ENCODE results near the gene NDUFAF8.

DNA sequence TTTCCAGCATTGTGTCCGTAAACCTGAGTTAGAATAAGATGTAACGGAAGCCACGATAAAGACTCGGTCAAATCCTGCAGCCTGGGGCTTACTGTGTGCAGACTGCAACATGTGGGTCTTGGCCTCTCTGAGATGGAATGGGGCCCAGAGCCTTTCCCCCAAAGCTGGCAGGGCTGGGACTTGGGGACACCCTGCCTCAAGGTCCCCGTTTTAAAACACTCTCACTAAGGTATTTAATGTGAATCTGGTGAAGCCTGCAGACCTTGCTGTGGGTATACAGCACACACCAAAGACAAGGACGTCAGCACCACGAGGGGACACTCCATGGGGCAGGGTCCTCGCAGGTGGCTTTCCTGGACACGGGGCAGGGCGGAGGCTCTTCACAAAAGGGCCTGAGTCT lies 2.1 kb downstream of the NDUFAF8 start:
- TF ChIP-seq FOSL1 (IDR thresholded peaks at IDR 0.05; ENCODE audit: low read depth) (no peak), POLR2A (IDR thresholded peaks at IDR 0.05; ENCODE audit: borderline replicate concordance, extremely low read depth, insufficient read depth, insufficient read length) (no peak), RAD21 (IDR thresholded peaks at IDR 0.05; ENCODE audit: low read depth) (no peak), ZNF274 (IDR thresholded peaks at IDR 0.05; ENCODE audit: low read depth, low read length) (no peak), JUND (IDR thresholded peaks at IDR 0.05) (no peak), EZH2phosphoT487 (IDR thresholded peaks at IDR 0.05; ENCODE audit: borderline replicate concordance) (no peak), POLR2AphosphoS5 (IDR thresholded peaks at IDR 0.05; ENCODE audit: low read depth, low read length) (no peak; the same call in 1 of the 2 replicates), EZH2 (IDR thresholded peaks at IDR 0.05) (no peak), ZFX (IDR thresholded peaks at IDR 0.05) (no peak), CEBPB (IDR thresholded peaks at IDR 0.05; ENCODE audit: low read depth) (no peak)
- TF ChIP-seq, protein P1, sequence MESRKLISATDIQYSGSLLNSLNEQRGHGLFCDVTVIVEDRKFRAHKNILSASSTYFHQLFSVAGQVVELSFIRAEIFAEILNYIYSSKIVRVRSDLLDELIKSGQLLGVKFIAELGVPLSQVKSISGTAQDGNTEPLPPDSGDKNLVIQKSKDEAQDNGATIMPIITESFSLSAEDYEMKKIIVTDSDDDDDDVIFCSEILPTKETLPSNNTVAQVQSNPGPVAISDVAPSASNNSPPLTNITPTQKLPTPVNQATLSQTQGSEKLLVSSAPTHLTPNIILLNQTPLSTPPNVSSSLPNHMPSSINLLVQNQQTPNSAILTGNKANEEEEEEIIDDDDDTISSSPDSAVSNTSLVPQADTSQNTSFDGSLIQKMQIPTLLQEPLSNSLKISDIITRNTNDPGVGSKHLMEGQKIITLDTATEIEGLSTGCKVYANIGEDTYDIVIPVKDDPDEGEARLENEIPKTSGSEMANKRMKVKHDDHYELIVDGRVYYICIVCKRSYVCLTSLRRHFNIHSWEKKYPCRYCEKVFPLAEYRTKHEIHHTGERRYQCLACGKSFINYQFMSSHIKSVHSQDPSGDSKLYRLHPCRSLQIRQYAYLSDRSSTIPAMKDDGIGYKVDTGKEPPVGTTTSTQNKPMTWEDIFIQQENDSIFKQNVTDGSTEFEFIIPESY (IDR thresholded peaks at IDR 0.05; ENCODE audit: extremely low read depth, insufficient replicate concordance, low read length), result no peak
- TF ChIP-seq, protein P2, sequence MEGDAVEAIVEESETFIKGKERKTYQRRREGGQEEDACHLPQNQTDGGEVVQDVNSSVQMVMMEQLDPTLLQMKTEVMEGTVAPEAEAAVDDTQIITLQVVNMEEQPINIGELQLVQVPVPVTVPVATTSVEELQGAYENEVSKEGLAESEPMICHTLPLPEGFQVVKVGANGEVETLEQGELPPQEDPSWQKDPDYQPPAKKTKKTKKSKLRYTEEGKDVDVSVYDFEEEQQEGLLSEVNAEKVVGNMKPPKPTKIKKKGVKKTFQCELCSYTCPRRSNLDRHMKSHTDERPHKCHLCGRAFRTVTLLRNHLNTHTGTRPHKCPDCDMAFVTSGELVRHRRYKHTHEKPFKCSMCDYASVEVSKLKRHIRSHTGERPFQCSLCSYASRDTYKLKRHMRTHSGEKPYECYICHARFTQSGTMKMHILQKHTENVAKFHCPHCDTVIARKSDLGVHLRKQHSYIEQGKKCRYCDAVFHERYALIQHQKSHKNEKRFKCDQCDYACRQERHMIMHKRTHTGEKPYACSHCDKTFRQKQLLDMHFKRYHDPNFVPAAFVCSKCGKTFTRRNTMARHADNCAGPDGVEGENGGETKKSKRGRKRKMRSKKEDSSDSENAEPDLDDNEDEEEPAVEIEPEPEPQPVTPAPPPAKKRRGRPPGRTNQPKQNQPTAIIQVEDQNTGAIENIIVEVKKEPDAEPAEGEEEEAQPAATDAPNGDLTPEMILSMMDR (IDR thresholded peaks at IDR 0.05 in 2 of 3, conservative IDR thresholded peaks at IDR 0.05 in 1 of 3; ENCODE audit: borderline replicate concordance in 1 of 3, insufficient read depth in 1 of 3, low read depth in 2 of 3, low read length in 2 of 3), result no peak
- TF ChIP-seq, protein P3, sequence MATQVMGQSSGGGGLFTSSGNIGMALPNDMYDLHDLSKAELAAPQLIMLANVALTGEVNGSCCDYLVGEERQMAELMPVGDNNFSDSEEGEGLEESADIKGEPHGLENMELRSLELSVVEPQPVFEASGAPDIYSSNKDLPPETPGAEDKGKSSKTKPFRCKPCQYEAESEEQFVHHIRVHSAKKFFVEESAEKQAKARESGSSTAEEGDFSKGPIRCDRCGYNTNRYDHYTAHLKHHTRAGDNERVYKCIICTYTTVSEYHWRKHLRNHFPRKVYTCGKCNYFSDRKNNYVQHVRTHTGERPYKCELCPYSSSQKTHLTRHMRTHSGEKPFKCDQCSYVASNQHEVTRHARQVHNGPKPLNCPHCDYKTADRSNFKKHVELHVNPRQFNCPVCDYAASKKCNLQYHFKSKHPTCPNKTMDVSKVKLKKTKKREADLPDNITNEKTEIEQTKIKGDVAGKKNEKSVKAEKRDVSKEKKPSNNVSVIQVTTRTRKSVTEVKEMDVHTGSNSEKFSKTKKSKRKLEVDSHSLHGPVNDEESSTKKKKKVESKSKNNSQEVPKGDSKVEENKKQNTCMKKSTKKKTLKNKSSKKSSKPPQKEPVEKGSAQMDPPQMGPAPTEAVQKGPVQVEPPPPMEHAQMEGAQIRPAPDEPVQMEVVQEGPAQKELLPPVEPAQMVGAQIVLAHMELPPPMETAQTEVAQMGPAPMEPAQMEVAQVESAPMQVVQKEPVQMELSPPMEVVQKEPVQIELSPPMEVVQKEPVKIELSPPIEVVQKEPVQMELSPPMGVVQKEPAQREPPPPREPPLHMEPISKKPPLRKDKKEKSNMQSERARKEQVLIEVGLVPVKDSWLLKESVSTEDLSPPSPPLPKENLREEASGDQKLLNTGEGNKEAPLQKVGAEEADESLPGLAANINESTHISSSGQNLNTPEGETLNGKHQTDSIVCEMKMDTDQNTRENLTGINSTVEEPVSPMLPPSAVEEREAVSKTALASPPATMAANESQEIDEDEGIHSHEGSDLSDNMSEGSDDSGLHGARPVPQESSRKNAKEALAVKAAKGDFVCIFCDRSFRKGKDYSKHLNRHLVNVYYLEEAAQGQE (IDR thresholded peaks at IDR 0.05; ENCODE audit: low read depth), result no peak

Measured in HCT116 (cell line).